Activated naive CD4-positive, alpha-beta T cell treated with anti-CD3 and anti-CD28 coated beads, Interleukin-2, amount 50 U/mL, for 16 hours (primary cell): ENCODE results near the gene SYDE1.
A peak's percentile ranks its signal among the peaks of the same experiment; 100 is the strongest.

ENCODE experiments used
- DNase-seq: peaks from one replicate; pipeline ENCODE4 v3.0.0-alpha.2; 2020

The SYDE1 gene

GRCh38 chr19:15125232-15126067, 18.2 kb downstream of the SYDE1 start:
- DNase-seq: peak; percentile 98

DNA sequence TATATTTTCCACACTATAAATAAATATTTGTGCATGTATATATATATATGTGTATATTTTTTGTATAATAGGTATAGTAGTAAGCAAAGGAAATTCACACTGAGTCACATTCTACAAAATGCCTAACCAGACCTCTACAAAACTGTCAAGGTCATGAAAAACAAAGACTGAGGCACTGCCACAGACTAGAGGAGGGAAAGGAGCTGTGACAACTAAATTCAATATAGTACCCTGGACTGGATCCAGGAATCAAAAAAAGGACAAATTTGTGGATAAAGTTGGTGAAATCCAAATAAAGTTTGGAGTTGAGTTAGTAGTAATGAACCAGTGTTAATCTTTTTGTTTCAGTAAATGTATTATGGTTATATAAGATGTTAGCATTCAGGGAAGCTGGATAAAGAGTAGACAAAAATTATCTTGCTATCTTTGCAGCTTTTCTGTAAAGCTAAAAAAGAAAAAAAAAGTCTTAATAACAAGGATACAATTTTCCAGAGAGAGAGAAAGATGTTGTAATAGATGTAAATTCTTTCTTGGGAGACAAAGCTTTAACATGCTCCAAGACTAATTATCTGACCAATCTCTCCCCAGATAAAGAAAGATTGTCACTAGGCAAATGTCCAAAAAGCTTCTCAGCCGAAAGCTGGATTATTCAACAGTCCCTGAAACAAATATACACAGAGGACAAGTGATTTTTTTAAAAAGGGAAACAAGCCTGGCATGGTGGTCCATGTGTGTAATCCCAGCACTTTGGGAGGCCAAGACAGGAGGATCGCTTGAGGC, 19.1 kb downstream of the SYDE1 start:
- DNase-seq: no peak

- DNase-seq: no peak
Observed at GRCh38 chr19:15128162-15128770, 21.1 kb downstream of the SYDE1 start.

GRCh38 chr19:15129856-15130585, 22.8 kb downstream of the SYDE1 start:
- DNase-seq: peak; percentile 51

DNA sequence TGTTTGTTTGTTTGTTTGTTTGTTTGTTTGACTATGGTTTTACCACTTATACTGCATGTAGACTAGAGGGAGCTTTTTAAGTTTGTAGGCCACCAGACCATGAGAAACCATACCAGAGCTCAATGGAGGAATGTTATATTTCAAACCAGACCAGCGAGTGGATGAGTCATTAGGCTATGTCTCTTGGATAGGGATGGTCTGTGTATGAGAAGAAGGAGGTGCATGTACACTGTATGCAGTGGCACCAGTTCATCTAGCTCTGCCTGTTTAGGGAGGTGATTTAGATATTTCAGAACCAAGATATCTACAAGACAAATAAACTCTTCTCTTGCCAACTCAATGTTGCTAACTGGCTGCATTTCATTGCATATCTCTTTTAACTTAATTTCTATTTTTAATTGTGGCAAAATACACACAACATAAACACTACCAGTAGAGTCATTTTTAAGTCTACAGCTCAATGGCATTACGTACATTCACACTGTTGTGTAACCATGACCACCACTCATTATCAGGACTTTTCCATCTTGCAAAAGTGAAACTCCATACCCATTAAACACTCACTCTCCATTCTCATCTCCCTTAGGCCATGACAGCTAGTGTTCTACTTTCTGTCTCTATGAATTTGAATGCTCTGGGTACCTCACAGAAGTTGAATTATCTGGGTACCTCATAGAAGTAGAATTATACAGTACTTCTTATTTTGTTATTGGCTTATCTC, 29.2 kb downstream of the SYDE1 start:
- no peak for DNase-seq

GRCh38 chr19:15137777-15138176, 30.6 kb downstream of the SYDE1 start:
- DNase-seq: no peak

GRCh38 chr19:15138427-15138826, 31.2 kb downstream of the SYDE1 start:
- DNase-seq: no peak

DNA sequence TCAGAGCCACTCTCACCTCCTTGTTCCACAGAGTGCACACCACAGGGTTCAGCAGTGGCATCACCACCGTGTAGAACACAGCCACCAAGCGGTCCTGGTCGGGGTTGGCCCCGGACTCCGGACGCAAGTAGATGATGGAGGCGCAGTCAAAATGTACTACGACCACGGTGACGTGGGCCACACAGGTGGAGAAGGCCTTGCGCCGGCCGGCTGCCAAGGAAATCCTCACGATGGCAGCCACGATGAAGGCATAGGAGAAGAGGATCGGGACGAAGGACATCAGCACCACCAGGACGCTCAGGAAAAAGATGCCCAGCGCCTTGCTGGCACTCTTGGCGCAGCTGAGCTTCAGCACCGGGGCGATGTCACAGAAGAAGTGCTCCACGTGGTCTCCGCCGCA, 33.9 kb downstream of the SYDE1 start:
- DNase-seq: no peak

DNA sequence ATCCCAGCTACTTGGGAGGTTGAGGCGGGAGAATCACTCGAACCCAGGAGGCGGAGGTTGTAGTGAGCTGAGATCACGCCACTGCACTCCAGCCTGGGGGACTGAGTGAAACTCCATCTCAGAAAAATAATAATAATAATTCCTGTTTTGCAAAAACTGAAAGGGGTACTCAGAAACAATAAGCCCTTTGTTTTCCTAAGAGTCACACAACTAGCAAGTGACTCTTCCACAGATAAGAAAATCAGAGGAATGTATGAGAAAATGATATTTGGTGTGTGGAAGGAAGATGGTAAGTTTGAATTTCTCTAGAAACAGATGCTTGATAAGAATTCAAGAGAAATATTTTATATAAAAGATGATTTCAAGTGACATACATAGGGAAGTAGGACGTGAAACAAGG, 35.1 kb downstream of the SYDE1 start:
- DNase-seq: no peak

DNA sequence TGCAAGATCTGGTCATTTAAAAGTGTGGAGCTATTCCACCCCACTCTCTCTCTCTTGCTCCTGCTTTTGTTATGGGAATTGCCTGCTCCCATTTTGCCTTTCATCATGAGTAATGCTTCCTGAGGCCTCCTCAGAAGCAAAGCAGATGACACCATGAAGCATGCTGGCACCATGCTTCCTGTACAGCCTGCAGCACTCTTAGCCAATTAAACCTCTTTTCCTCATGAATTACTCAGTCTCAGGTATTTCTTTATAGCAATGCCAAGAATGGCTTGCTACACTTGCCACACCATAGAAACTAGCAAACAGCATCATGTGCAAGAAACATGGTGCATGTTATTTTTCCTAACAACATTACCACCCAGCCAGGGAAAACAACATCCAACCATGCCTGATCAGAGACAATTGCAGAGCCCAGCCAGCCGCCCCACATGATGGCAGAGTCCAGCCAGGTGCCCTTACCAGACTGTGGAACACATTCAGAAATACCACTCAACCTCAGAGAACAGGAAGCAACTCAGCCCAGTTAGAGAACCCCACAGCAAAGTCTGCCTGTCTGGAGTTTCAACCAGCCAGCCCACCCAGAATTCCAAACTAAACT, 36.9 kb downstream of the SYDE1 start:
- DNase-seq: no peak

DNA sequence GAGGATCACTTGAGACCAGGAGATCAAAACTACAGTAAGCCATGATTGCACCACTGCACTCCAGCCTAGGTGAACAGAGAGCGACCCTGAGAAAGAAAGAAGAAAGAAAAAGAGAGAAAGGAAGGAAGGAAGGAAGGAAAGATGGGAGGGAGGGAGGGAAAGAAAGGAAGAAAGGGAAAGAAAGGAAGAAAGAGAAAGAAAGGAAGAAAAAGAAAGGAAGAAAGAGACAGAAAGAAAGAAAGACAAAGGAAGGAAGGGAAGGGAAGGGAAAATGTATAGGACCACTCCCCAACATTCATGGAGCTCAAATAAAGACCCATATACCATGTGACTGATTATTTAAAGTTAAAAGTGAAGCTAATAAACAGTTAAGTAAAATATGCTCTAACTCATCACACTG, 39.9 kb downstream of the SYDE1 start:
- no peak for DNase-seq

- DNase-seq: no peak
Observed at GRCh38 chr19:15149737-15150136, 42.5 kb downstream of the SYDE1 start.

- peak; percentile 34 for DNase-seq
Observed at GRCh38 chr19:15154002-15154612, 46.9 kb downstream of the SYDE1 start.

- DNase-seq: no peak
Observed at GRCh38 chr19:15155296-15155695, 48.1 kb downstream of the SYDE1 start.

- no peak for DNase-seq
Observed at GRCh38 chr19:15156391-15156790, 49.2 kb downstream of the SYDE1 start.

GRCh38 chr19:15159251-15159650, 52.0 kb downstream of the SYDE1 start:
- no peak for DNase-seq

- DNase-seq: no peak
Observed at GRCh38 chr19:15161028-15161984, 54.1 kb downstream of the SYDE1 start.
